HG03439 (cell line): ENCODE measurements around the gene BTBD2.

Experiments used
- ATAC-seq: cut with Tn5 transposase; IDR thresholded peaks from one replicate; pipeline ENCODE4 v1.9.1; 2021; ENCODE audit warnings: mild to moderate bottlenecking, moderate library complexity; ENCODE audit not compliant: unreplicated experiment

Gene BTBD2

GRCh38 chr19:2015608-2015950 lies at the start of gene BTBD2:
TSS of gene BTBD2 (minus strand) at chr19:2015714. CDS start at chr19:2015703, 11 bp downstream.
- no peak for ATAC-seq

DNA sequence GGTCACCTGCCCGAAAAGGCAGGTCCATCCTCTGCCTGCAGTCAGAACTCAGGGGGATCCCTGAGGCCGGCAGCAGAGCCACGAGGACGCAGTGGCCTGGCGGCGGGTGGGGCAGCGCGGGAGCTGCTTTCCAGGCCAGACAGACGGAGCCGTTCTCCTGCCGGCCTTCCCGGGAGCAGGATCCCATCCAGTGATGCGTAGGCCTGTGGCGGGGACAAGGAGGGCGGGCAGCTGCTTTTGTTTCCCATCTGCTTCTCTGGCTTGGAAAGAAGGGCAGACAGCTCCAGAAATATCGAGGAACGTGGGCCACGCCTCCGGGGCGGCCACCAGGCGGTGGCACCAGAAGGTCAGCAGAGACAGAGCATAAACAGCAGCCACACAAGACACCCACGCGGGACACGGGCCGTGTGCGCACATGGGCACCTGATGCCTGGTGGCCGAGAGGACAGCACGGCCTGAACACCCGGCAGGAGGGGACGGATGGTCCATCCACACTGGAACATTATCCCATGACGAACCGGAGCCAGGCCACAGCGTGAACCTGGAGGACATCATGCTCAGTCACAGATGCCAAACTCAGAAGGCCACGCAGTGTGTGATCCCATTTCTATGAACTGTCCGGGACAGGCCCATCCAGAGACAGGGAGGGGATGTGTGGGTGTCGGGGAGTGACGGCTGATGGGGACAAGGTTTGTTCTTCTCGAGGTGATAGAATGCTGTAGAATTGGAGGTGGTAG lies 49.4 kb upstream of the BTBD2 start:
- ATAC-seq: no peak

DNA sequence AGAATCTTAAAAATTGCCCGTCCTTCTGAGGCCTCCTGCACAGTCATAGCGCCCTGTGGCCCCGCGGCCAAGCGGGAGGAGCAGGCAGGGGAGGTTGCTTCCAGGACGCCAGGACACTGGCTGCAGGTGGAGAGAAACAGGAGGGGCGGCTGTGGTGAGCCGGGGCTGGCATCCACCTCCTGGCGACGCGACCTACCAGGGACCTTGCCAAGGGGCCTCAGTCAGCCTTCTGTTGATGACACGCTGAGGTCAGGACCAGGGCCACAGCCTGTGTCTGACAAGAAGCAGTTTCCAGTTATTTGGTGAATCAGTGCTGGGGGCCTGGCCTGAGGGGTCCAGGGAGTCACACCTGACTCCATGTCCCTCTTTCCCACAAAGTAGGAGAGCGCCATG lies 48.9 kb upstream of the BTBD2 start:
- no peak for ATAC-seq

DNA sequence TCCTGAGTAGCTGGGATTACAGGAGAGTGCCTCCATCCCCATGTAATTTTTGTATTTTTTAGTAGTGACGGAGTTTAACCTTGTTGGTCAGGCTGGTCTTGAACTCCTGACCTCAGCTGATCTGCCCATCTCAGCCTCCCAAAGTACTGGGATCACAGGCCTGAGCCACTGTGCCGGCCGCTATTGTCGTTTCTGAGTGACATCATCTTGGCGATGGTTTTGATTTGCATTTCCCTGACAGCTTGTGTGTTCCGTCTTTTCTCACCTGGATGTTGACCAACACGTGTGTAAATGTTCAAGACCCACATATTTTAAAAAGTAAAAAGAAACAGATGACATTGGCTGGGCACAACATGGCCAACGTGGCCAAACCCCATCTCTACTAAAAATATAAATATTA lies 48.3 kb upstream of the BTBD2 start:
- no peak for ATAC-seq

- no peak for ATAC-seq
These were observed 47.3 kb upstream of the BTBD2 start for GRCh38 chr19:2062770-2063169.

DNA sequence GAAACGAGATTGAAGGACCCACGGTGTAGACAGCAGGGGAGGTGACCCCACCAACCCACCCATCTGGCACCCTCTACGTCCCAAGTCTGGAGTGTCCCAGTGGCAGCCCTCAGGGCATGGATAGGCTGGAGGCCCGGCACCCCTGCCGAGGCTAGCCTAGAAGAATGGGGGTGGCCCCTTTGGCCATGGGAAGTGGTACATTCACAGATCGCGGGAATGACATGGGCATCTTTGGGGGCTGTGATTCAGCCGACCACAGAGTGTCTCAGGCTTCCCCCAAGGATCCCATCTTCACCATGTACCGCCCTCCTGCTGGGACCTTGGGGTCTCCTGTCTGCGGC lies 46.8 kb upstream of the BTBD2 start:
- ATAC-seq: no peak

GRCh38 chr19:2061495-2062388 lies 46.2 kb upstream of the BTBD2 start:
- peak; percentile 72 for ATAC-seq

DNA sequence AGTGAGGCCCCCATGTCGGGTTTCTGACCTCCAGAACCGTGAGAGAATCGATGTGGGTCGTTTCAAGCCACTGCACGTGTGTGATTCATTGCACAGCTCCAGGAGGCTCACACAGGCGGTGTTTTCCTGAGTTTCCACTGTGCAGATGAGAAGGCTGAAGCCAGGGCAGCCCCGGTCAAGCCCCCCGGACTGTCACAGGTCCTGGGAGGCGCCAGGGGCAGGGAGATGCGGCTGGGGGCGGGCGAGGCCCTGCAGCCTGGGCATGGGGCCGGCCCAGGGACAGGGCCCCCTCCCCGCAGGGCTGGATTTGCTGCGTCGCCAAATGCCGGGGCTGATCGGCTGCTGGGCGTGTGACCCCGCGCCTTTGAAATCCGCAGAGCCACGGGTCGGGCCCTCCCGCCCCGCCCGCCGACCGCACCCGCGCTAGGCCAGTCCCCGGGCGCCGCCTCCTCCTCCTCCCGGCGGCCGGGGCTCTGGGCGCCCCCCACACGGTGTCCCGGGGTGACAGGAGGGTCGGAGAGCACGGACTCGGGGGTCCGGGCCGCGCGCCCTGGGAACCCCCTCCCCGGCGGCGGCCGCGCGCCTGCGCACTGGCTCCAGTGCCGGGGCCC lies 45.5 kb upstream of the BTBD2 start:
- ATAC-seq: peak; percentile 28

DNA sequence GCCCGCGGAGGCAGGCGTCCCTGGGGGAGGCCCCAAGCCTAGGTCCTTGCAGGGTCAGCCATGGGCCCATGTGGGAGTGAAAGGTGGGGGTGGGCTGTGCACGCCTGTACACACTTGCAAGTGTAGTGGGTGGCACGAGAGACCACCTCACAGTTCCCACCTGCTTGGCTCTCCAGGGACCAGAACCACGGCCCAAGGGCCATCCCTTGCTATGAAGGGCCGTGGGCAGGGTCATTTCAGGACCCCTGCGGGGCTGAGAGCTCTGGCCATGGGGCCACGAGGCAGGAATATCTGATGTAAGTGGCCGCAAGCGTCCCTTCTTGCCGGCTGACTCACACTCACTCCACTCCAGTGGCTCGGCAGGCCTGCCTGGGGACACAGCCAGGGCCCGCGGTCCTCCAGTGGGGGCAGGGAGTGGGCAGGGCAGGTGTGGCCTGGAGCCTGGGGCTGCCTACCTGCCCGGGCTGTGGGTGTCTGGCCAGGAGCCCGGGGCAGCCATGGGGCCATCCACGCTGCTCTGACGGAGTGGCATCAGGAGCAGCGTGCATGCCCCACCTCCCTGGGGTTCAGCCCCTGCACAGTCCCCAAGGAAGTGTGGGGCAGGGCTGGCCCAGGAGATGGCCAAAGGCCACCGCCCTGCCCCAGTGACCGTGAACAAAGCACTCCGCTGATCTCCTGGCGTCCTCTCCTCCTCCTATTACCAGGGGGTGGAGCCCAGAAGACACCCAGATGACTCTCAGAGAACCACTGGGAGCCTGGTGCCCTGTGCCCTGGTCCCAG lies 44.1 kb upstream of the BTBD2 start:
- no peak for ATAC-seq

GRCh38 chr19:2058570-2059421 lies 43.3 kb upstream of the BTBD2 start:
- ATAC-seq: no peak

GRCh38 chr19:2057484-2058469 lies 42.3 kb upstream of the BTBD2 start:
- no peak for ATAC-seq

- no peak for ATAC-seq
These were observed 41.3 kb upstream of the BTBD2 start for GRCh38 chr19:2056837-2057192.

DNA sequence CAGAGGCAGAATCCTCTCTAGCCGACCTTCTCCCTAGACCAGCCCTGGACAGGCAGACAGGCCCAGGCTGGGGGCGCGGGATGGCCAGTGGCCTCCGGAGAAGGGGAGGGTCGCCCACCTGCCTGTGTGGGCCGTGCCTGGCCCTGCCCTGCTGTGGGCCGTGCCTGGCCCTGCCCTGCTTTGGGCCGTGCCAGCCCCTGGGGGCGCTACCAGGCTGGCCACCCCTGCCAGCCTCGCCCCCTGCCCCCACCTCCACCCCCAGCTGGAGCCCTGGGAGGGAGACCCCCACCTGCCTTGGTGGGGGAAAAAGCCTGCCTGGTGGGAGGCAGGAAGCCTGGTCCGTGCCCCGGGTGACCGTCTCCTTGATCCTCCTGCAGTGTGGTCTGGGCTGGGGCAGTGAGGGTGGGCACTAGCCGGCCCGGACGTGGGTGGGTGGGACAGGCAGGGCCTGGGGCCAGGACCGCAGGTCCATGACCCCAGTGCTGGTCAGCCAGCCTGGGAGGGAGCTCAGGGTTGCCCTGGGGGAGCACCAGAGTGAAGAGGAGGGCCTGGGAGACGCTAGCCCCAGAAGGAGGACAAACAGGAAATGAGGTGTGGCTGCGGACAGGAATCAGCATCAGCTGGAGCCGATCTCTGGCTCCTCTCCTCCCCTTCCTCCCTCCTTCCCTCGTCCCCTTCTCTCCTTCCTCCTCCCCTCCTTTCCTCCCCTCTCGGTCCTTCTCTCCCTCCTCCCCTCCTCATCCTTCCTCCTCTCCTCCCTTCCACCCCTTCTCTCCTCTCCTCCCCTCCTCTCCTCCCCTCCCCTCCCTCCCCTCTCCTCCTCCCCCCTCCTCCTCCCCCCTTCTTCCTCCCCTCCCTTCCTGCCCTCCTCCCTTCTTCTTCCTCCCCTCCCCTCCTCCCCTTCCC lies 40.7 kb upstream of the BTBD2 start:
- no peak for ATAC-seq

GRCh38 chr19:2054763-2055162 lies 39.2 kb upstream of the BTBD2 start:
- no peak for ATAC-seq

GRCh38 chr19:2053601-2054389 lies 38.3 kb upstream of the BTBD2 start:
- ATAC-seq: no peak

DNA sequence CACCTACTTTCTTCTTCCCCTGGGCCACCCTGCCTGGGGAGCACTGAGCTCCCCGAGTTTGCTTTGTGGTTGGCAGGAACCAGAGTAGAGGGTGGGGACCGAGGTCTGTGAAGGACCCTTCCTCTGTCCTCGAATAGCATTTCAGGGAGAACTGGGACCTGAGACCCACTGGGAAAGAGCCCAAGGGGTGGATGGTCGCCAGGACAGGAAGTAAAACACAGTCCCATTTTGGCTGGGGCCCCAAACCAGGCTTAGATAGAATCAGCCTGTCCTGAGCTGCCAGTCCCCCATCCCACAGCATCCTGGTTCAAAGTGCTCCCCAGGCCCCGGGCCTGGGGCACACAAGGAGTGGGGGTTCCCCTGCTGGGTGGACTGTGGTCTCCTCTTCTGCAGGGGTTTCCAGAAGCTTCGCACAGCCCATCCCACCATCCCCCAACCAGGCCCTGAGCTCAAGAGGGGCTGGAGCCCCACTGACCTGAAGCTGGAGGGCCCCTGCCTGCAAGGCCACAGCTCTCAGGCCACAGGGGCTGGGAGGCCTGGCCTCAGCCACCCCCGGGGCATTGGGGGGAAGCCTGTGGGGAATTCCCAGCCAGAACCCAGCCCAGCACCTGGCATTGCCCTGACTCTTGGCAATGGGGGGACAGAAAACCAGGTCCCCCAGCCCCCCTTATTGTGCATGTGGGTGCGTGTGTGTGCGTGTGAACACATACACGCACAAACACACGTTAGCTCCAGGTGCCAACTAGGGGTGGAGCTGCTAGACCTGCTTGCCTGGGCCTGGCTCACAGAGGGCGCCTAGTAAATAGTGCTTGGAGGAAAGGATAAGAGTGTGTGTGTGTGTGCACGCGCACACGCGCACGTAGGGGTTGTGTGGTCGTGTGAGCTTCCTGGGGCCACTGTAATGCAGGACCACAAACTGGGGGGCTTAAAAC lies 36.5 kb upstream of the BTBD2 start:
- ATAC-seq: no peak
